Astrocyte (in vitro differentiated cells and primary cell): Measurements from ENCODE around the gene SERPINA9. TPM values are rescaled to one million over a fixed set of nuclear protein-coding genes. Genes with fewer than 3 reads are reported as not detected.
"Not testable (repeated sequence)": the region's sequence is repeated elsewhere in the genome, so short reads cannot be mapped to it uniquely, and the experiment has no call there.

Experiments used
- DNase-seq: peaks from one replicate; pipeline ENCODE4 v3.0.0-alpha.2; 2010; ENCODE audit warnings: low read depth
- FAIRE-seq: peaks from 2 replicates; lab custom pipeline; 2011; peaks lifted over from hg19 to GRCh38; lab: Jason Lieb, UNC
- H2AFZ ChIP-seq: 2 replicates; pipeline ENCODE4 v1.6.0; 2012; ENCODE audit warnings: low read depth, low read length, inconsistent platforms
- H3K27ac ChIP-seq: 2 replicates; pipeline ENCODE4 v1.5.1; 2011; ENCODE audit warnings: low read depth, low read length, inconsistent platforms
- H3K27me3 ChIP-seq: 2 replicates; pipeline ENCODE4 v1.6.0; 2011; ENCODE audit warnings: low read length, inconsistent platforms; ENCODE audit not compliant: insufficient read depth
- H3K36me3 ChIP-seq: 2 replicates; pipeline ENCODE4 v1.5.1; 2011; ENCODE audit warnings: low read length, inconsistent platforms; ENCODE audit not compliant: insufficient read depth
- H3K4me1 ChIP-seq: 2 replicates; pipeline ENCODE4 v1.5.1; 2011; ENCODE audit warnings: low read length, inconsistent platforms; ENCODE audit not compliant: insufficient read depth
- H3K4me2 ChIP-seq: 2 replicates; pipeline ENCODE4 v1.6.0; 2012; ENCODE audit warnings: low read length, inconsistent platforms
- H3K4me3 ChIP-seq: 2 replicates; pipeline ENCODE4 v1.5.1; 2011; ENCODE audit warnings: low read depth, mild to moderate bottlenecking, low read length, inconsistent platforms; ENCODE audit not compliant: insufficient read depth
- H3K79me2 ChIP-seq: 2 replicates; pipeline ENCODE4 v1.6.0; 2012; ENCODE audit warnings: mild to moderate bottlenecking, low read length, inconsistent platforms; ENCODE audit not compliant: insufficient read depth
- H3K9ac ChIP-seq: 2 replicates; pipeline ENCODE4 v1.6.0; 2012; ENCODE audit warnings: mild to moderate bottlenecking, low read length, inconsistent platforms
- H3K9me3 ChIP-seq: 2 replicates; pipeline ENCODE4 v1.5.1; 2012; ENCODE audit warnings: low read depth, mild to moderate bottlenecking, low read length, inconsistent platforms; ENCODE audit not compliant: insufficient read depth
- H4K20me1 ChIP-seq: 2 replicates; pipeline ENCODE4 v1.6.0; 2012; ENCODE audit warnings: low read length, inconsistent platforms; ENCODE audit not compliant: insufficient read depth
- H3K27ac Mint-ChIP-seq: one replicate; pipeline ENCODE4 v1.8.0; 2021; ENCODE audit warnings: mild to moderate bottlenecking, mixed read lengths; ENCODE audit not compliant: unreplicated experiment
- H3K27me3 Mint-ChIP-seq: one replicate; pipeline ENCODE4 v1.8.0; 2021; ENCODE audit warnings: low read depth, mixed read lengths; ENCODE audit not compliant: unreplicated experiment
- H3K36me3 Mint-ChIP-seq: one replicate; pipeline ENCODE4 v1.8.0; 2021; ENCODE audit warnings: low read depth, mixed read lengths; ENCODE audit not compliant: unreplicated experiment
- H3K4me1 Mint-ChIP-seq: one replicate; pipeline ENCODE4 v1.8.0; 2021; ENCODE audit warnings: low read depth, mixed read lengths; ENCODE audit not compliant: unreplicated experiment
- H3K4me3 Mint-ChIP-seq: one replicate; pipeline ENCODE4 v1.8.0; 2021; ENCODE audit warnings: mild to moderate bottlenecking, moderate library complexity, mixed read lengths; ENCODE audit not compliant: unreplicated experiment
- H3K9me3 Mint-ChIP-seq: one replicate; pipeline ENCODE4 v1.8.0; 2021; ENCODE audit warnings: mild to moderate bottlenecking, mixed read lengths; ENCODE audit not compliant: unreplicated experiment
- CTCF ChIP-seq: IDR thresholded peaks from 2 replicates; pipeline ENCODE4 v1.5.1; 2011; ENCODE audit warnings: low read depth, mild to moderate bottlenecking, inconsistent platforms, low read length, moderate library complexity; ENCODE audit not compliant: insufficient read depth
- EZH2 ChIP-seq: IDR thresholded peaks from 2 replicates; pipeline ENCODE4 v1.6.1; 2012; ENCODE audit warnings: mild to moderate bottlenecking, low read length, inconsistent platforms; ENCODE audit not compliant: insufficient read depth
- total RNA-seq: library from RNA; stranded (reverse); gene quantifications from 2 replicates; pipeline ENCODE4 v1.2.1, GENCODE V29; 2021

The SERPINA9 gene
- total RNA-seq, 1 donor from 2014 or later, result not detected

GRCh38 chr14:94423453-94424056 is 52.4 kb downstream of the SERPINA9 start:
- H3K4me3 ChIP-seq, result no peak overlapping the region
- FAIRE-seq, result no peak

GRCh38 chr14:94421316-94421715 is 54.7 kb downstream of the SERPINA9 start:
- no peak overlapping the region for H3K27ac ChIP-seq
- Mint-ChIP-seq H3K27me3 (peaks cover 8% of the 10 kb centered on the region), H3K9me3 (peaks cover 18% of the 10 kb centered on the region), H3K36me3 (no peaks in the 10 kb centered on the region), H3K4me1 (no peaks in the 10 kb centered on the region), H3K4me3 (no peak overlapping the region), H3K27ac (no peak overlapping the region)
- H3K9ac ChIP-seq, result no peak overlapping the region
- H3K4me3 ChIP-seq, result no peak overlapping the region
- H3K4me1 ChIP-seq, result no peaks in the 10 kb centered on the region
- H4K20me1 ChIP-seq, result no peaks in the 10 kb centered on the region
- H2AFZ ChIP-seq, result no peak overlapping the region
- no peaks in the 10 kb centered on the region for H3K27me3 ChIP-seq
- H3K79me2 ChIP-seq, result no peaks in the 10 kb centered on the region
- no peaks in the 10 kb centered on the region for H3K36me3 ChIP-seq
- no peak for DNase-seq
- TF ChIP-seq CTCF (no peak), EZH2 (no peak)
- no peaks in the 10 kb centered on the region for H3K9me3 ChIP-seq
- no peak for FAIRE-seq
- H3K4me2 ChIP-seq, result no peak overlapping the region

More at GRCh38 chr14:94423453-94424056, 52.4 kb downstream of the SERPINA9 start:
- no peak overlapping the region for H3K9ac ChIP-seq
- H3K4me2 ChIP-seq, result peak overlapping the region; percentile 74
- H3K79me2 ChIP-seq, result no peaks in the 10 kb centered on the region
- H3K9me3 ChIP-seq, result no peaks in the 10 kb centered on the region
- H3K4me1 ChIP-seq, result no peaks in the 10 kb centered on the region
- H3K36me3 ChIP-seq, result no peaks in the 10 kb centered on the region
- Mint-ChIP-seq H3K27ac (no peak overlapping the region), H3K4me3 (no peak overlapping the region), H3K9me3 (peaks cover 12% of the 10 kb centered on the region), H3K27me3 (peaks cover 11% of the 10 kb centered on the region), H3K4me1 (peaks cover 5% of the 10 kb centered on the region), H3K36me3 (no peaks in the 10 kb centered on the region)
- DNase-seq, result peak; percentile 27
- no peak overlapping the region for H3K27ac ChIP-seq
- TF ChIP-seq EZH2 (no peak), CTCF (peak; percentile 77)
- no peaks in the 10 kb centered on the region for H4K20me1 ChIP-seq
- H2AFZ ChIP-seq, result peak overlapping the region; percentile 69
- no peaks in the 10 kb centered on the region for H3K27me3 ChIP-seq

DNA sequence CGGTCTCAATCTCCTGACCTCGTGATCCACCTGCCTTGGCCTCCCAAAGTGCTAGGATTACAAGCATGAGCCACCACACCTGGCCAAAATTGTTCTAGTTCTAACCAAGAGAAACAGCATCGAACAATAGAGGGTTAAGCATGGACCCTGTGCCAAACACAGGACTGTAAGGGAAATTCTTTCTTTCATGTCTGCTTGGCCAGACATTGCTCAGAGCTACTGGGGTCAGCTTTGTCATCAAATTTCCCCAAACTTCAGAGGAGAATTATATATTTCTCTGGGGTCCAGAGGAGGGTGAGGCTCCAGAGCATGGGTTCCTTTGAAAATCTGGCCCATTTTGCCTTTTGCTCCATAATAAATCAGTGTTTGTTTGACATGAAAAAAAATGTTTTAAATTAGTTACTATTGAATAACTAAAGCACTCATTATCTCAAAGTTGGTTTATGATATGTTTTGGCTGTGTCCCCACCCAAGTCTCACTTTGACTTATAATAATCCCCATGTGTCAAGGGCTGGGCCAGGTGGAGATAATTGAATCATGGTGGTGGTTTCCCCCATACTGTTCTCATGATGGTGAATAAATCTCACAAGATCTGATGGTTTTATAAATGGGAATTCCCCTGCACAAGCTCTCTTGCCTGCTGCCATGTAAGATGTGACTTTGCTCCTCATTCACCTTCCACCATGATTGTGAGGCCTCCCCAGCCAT is 58.3 kb downstream of the SERPINA9 start:
- H3K27ac ChIP-seq, H3K79me2 ChIP-seq, H3K4me1 Mint-ChIP-seq, H3K4me2 ChIP-seq, H3K9ac ChIP-seq, DNase-seq, H3K36me3 ChIP-seq, H2AFZ ChIP-seq, FAIRE-seq, H3K4me1 ChIP-seq, H3K4me3 ChIP-seq, H3K27me3 ChIP-seq, H3K27ac Mint-ChIP-seq, H3K36me3 Mint-ChIP-seq, H4K20me1 ChIP-seq, H3K27me3 Mint-ChIP-seq, H3K4me3 Mint-ChIP-seq, H3K9me3 ChIP-seq: not testable (repeated sequence)
- H3K9me3 Mint-ChIP-seq, result peaks cover 20% of the 10 kb centered on the region

Other genes with a start within 250 kb of the SERPINA9 start
- not detected in 2 replicates for gene SERPINA10, start 182.9 kb downstream of the SERPINA9 start, total RNA-seq
- gene SERPINA6, start 152.9 kb downstream of the SERPINA9 start, total RNA-seq, result not detected in 2 replicates
- not detected in 2 replicates for gene SERPINA2, start 109.5 kb downstream of the SERPINA9 start, total RNA-seq
- 0.98 and 1.3 TPM in 2 replicates for gene SERPINA1, start 87.6 kb downstream of the SERPINA9 start, total RNA-seq
- 0.14 TPM in 1 of 2 replicates, not detected in the other for gene SERPINA11, start 23.4 kb downstream of the SERPINA9 start, total RNA-seq
- gene SERPINA12, start 33.3 kb upstream of the SERPINA9 start, total RNA-seq, result not detected in 2 replicates
- gene SERPINA4, start 85.2 kb upstream of the SERPINA9 start, total RNA-seq, result not detected in 2 replicates
- 0.23 and 0.36 TPM in 2 replicates for gene SERPINA5, start 105.2 kb upstream of the SERPINA9 start, total RNA-seq
- 1.3 and 2.9 TPM in 2 replicates for gene SERPINA3, start 136.2 kb upstream of the SERPINA9 start, total RNA-seq